ENCODE data around the gene APOL2.
A peak's percentile ranks its signal among the peaks of the same experiment; 100 is the strongest.
"Not testable (repeated sequence)": the region's sequence is repeated elsewhere in the genome, so short reads cannot be mapped to it uniquely, and the experiment has no call there.

APOL2 gene

GRCh38 chr22:36221799-36222751, 17.3 kb downstream of the APOL2 start:
- peak; percentile 25 for DNase-seq (ENCODE audit: low spot score)

DNA sequence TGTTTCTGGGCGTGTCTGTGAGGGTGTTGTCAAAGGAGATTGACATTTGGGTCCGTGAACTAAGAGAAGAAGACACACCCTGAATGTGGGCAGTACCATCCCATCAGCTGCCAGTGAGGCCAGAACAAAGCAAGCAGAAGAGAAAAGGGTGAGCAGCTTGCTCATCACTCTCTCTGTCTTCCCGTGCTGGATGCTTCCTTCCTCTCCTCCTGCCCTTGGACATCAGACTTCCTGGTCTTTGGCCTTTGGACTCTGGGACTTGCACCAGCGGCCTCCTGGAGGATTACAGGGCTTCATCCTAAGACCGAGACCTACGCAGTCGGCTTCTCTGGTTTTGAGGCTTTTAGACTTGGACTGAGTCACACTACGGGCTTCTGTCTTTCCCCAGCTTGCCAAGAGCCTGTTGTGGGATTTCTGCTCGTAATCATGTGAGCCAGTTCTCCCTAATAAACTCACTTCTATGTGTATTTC, 18.8 kb downstream of the APOL2 start:
- peak; percentile 27 for DNase-seq (ENCODE audit: low spot score)

DNA sequence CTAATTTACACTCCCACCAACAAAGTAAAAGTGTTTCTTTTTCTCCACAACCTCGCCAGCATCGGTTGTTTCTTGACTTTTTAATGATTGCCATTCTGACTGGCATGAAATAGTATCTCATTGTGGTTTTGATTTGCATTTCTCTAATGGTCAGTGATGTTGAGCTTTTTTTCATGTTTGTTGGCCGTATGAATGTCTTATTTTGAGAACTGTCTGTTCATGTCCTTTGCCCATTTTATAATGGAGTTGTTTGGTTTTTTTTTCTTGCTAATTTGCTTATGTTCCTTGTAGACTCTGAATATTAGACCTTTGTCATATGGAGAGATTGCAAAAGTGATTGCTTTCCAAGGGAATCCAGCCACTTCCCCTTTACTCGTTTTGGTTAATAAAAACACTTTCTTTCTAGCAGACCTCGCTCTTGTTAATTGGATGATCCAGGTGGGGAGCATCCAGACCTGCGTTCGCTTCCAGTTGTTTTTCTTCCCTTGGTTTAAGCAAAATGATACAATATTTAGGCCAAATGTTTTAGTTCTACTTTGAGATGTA, 20.6 kb downstream of the APOL2 start:
- no peak for DNase-seq (ENCODE audit: low spot score)

GRCh38 chr22:36215981-36216380, 23.3 kb downstream of the APOL2 start:
- no peak for DNase-seq (ENCODE audit: low spot score)

GRCh38 chr22:36213586-36213985, 25.7 kb downstream of the APOL2 start:
- DNase-seq (ENCODE audit: low spot score): no peak

DNA sequence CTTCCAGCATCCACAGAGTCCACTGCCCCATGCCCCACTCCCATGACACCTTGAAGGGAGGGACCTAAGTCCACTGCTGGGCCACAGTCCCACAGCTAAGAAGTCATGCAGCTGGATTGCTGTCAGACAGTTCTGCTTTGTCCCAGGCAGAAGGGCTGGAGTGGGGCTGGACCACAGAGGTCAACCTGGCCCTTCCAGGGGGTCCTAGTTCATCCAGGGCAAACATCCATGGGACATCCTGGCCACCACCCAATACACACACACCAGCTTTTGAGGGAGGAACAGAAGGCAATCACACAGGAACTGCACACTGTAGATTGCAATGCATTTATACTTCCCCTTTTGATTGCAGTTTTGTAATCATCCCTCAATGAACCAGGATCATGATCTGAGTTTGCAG, 26.4 kb downstream of the APOL2 start:
- DNase-seq (ENCODE audit: low spot score): no peak

GRCh38 chr22:36211237-36211861, 28.0 kb downstream of the APOL2 start:
- peak; percentile 11 for DNase-seq (ENCODE audit: low spot score)

DNA sequence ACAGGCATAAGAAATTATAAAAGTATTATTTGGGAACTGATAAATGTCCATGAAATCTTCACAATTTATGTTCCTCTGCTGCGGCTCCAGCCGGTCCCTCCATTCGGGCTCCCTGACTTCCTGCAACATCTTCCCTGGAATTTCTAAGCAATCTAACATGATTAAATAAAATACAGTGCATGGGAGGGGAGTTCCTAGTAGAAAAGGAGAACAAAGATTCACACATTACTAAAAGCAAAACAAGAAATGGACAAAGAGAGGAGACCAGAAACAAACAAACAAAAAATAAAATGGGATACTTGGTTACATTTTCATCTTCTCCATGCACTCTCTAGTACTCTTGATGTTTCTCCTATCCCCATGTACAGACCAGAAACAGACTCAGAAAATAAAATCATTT, 29.1 kb downstream of the APOL2 start:
- no peak for DNase-seq (ENCODE audit: low spot score)

DNA sequence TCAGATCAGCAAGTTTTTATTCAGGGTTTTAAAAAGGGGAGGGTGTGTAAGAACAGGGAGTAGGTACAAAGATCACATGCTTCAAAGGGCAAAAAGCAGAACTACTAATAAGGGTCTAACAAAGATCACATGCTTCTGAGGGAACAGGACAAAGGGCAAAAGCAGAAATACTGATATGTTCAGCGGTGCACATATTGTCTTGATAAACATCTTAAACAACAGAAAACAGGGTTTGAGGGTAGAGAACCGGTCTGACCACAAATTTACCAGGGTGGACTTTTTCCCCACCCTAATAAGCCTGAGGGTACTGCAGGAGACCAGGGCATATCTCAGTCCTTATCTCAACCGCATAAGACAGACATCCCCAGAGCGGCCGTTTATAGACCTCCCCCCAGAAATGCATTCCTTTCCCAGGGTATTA, 29.8 kb downstream of the APOL2 start:
- DNase-seq (ENCODE audit: low spot score): not testable (repeated sequence)

DNA sequence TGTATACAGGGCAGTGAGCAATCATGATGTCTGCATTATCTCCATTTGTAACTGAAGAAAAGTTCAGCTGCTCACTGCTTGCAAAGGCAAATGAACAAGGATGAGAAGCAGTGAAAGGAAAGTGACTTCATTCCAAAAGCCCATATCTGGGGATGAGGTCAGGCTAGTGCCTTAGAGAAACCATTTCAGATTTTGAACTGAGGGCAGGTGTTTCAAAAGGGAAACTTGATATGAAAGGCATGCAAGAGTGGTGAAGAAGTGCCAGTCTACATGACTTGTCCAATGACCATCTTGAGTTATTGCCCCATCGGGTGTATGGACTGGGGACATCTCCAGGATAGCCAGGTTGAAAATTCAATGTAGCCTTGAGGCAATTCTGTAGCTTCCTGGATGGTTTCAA, 30.4 kb downstream of the APOL2 start:
- DNase-seq (ENCODE audit: low spot score): no peak

GRCh38 chr22:36208162-36208765, 31.1 kb downstream of the APOL2 start:
- no peak for DNase-seq (ENCODE audit: low spot score)

GRCh38 chr22:36206255-36206654, 33.1 kb downstream of the APOL2 start:
- DNase-seq (ENCODE audit: low spot score): no peak

DNA sequence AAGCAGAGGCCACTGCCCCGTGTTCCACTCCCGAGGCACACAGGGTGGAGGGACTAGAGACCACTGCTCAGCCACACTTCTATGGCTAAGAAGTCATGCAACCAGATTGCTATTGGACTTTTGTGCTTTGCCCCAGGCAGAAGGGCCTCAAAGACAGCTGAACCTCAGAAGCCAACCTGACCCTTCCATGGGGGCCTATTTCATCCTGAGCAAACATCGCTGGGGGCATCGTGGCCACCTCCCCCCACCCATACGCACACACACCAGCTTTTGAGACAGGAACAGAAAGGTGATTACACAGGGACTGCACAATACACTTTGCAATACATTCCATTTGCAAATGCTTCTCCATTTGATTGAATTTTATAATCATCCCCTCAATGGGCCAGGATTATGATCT, 33.8 kb downstream of the APOL2 start:
- DNase-seq (ENCODE audit: low spot score): not testable (repeated sequence)

GRCh38 chr22:36204632-36205015, 34.7 kb downstream of the APOL2 start:
- DNase-seq (ENCODE audit: low spot score): no peak

DNA sequence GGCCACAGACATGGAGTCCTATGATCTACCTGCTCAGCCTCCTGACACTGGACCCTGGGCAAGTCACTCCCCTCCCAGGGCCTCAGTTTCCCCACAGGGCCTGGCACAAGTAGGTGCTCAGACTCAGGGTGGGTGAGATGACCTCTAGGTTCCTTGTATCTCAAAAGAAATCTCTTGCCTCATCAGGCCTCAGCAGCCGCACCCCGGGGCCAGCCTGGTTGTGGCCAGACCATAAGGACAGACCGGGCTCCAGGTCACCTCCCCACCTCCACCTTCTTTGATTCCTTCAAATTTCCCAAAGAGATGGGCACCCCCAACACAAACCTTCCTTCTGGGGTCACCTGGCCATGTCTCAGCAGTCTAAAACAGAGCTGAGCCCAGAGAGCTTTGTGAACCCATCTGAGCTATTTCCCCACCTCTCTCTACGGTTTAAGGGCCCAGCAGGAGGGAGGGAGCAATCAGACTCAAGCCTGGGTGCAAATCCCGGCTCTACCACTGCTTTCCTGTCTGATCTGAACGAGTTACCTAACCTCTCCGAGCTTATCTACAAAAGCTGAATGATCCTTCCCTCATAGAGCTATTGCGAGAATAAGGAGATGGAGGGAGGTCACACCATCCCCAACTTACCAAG, 35.2 kb downstream of the APOL2 start:
- no peak for DNase-seq (ENCODE audit: low spot score)

- DNase-seq (ENCODE audit: low spot score): not testable (repeated sequence)
These were observed 35.9 kb downstream of the APOL2 start for GRCh38 chr22:36203441-36203840.

GRCh38 chr22:36202906-36203305, 36.4 kb downstream of the APOL2 start:
- not testable (repeated sequence) for DNase-seq (ENCODE audit: low spot score)

DNA sequence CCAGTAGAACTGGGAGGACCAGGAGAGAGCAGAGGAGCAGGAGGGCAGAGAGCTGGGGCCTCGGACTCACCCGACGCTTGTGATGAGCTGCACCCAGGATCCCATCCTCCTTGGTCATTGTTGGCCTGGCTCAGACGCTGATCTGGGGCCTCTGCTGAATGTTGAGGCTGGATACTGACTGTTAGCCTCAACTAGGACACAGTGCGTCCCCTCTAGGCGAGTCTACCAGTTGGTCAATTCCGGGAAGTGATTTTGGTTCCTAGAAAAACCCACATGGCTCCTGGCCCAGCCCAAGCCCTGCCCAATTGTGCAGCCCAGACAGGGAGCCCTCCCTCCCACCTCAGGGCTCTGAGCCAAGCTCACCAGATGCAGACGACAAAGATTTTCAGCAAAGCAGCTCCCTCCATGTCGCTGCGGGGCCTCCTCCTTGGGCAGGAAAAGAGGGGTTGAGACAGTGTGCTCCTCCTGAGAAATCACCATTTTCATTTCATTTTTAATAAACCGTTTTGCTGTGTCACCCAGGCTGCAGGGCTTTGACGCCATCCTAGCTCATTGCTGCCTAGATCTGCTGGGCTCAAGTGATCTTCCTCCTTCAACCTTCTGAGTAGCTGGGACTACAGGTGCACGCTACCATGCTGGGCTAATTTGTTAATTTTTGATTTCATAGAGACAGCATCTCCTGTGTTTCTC, 37.6 kb downstream of the APOL2 start, which contains the start of gene APOL4:
APOL4 (minus strand) TSS at position 180 of the 690 bp plus-strand sequence; CDS start at position 105, 75 bp downstream.
- peak; percentile 59 for DNase-seq (ENCODE audit: low spot score)

DNA sequence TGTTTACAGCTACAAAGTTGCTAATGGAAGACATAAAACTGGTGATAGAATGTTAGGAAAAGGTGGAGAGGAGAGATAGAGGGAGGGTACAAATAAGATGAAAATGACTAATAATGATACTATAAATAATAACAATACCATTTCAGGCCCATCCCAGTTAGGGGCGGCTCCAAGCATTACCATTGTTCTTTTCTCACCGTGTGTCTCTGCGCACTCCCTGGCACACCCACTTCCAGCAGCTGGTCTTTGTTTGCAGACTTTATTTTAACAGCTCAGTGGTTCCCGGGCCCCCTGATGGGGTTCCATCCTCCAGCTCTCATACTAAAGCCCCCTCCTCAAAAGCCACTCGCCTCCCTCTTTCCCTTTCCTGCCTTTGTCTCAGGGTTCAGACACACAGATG, 38.3 kb downstream of the APOL2 start:
- not testable (repeated sequence) for DNase-seq (ENCODE audit: low spot score)

GRCh38 chr22:36199001-36199551, 40.3 kb downstream of the APOL2 start:
- DNase-seq (ENCODE audit: low spot score): no peak

GRCh38 chr22:36198536-36198935, 40.8 kb downstream of the APOL2 start:
- no peak for DNase-seq (ENCODE audit: low spot score)
